ENCODE measurements around the gene MRFAP1L1. TPM values are rescaled to one million over a fixed set of nuclear protein-coding genes. Genes with fewer than 3 reads are reported as not detected.

MRFAP1L1 gene
- total and polyA plus RNA-seq, 4 donors, result 46.1 to 75.1 (median 56.3) TPM

DNA sequence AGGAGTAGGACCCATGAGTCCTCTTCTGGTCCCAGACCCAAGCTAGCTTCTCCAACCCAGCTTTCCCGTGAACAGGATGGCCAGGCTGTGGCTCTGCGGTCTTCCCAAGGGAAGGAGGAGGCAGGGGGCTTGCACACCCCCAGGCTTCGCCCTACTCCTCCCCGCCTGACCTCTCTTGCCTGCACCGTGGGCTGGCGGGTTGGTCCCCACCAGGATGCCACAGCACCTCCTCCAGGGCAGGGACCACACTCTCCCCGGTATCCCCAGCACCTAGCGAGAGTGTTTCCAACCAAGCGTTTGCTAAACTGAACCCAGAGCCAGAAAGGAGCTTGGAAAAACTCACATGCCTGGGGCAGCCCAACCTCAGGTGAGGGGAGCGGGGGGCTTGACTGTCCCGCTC is 25.0 kb downstream of the MRFAP1L1 start:
- 91 to 93% methylated on average over 11 of the region's 11 CpGs for WGBS, 2 donors
- H3K27me3 ChIP-seq (ENCODE audit: control insufficient read depth in 3 of 3, insufficient read depth in 3 of 3, low read length in 2 of 3), result no peaks in the 10 kb centered on the region
- H3K9ac ChIP-seq (ENCODE audit: insufficient read depth in 1 of 2, low read length in 2 of 2), result no peak overlapping the region
- DNase-seq (no peak), ATAC-seq (ENCODE audit: insufficient read depth, low FRiP score) (no peak)
- H3K9me3 ChIP-seq (ENCODE audit: control insufficient read depth in 4 of 4, insufficient read depth in 3 of 4, low read length in 3 of 4), result no peaks in the 10 kb centered on the region
- H3K4me3 ChIP-seq, result no peak overlapping the region
- TF ChIP-seq, protein P1, sequence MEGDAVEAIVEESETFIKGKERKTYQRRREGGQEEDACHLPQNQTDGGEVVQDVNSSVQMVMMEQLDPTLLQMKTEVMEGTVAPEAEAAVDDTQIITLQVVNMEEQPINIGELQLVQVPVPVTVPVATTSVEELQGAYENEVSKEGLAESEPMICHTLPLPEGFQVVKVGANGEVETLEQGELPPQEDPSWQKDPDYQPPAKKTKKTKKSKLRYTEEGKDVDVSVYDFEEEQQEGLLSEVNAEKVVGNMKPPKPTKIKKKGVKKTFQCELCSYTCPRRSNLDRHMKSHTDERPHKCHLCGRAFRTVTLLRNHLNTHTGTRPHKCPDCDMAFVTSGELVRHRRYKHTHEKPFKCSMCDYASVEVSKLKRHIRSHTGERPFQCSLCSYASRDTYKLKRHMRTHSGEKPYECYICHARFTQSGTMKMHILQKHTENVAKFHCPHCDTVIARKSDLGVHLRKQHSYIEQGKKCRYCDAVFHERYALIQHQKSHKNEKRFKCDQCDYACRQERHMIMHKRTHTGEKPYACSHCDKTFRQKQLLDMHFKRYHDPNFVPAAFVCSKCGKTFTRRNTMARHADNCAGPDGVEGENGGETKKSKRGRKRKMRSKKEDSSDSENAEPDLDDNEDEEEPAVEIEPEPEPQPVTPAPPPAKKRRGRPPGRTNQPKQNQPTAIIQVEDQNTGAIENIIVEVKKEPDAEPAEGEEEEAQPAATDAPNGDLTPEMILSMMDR (IDR thresholded peaks at IDR 0.05; ENCODE audit: control extremely low read depth, extremely low read depth), result no peak
- H3K27ac ChIP-seq (ENCODE audit: low read depth in 1 of 2, low read length in 1 of 2), result no peak overlapping the region
- H3K36me3 ChIP-seq (ENCODE audit: control insufficient read depth in 4 of 4, insufficient read depth in 4 of 4, low read length in 4 of 4), result peaks cover 0 to under 1% (median 0%) of the 10 kb centered on the region in 4 donors
- peaks cover 0 to 9% (median 2%) of the 10 kb centered on the region in 5 donors for H3K4me1 ChIP-seq (ENCODE audit: control insufficient read depth in 5 of 5, insufficient read depth in 5 of 5, low read length in 5 of 5)

DNA sequence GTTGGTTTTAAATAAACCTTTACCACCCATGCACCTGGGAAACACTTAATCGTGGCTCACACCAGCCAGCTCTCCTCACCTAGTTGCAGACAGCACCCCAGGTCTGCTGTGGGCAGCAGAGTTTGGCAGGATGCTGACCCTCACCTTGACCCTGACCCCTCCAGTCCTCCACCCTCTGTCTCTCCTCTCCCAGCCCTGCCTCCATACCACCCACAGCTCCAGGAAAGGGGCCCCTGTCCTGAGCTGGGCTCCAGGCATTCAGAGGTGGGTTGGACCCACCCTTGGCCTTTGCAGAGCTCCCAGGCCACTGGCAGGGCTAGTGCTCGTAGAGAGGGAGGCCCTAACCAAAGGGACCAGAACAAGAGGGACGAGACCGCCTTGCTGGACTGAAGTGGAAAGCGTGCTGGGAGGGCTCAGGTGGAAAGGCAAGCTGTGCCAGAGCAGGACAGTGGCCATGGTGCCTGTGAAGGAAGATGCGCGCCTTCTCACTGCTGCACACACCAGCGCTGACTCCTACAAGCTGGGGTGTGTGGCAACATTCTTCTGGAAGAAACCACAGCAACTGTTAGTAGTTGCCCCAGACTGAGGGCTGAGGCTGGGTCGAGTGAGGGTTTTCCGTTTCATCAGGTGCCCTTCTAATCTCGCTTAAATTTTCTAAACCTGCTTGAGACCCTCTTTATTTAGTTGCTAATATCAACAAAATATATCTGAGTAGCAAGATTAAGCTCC is 26.6 kb downstream of the MRFAP1L1 start:
- TF ChIP-seq, protein P1 (IDR thresholded peaks at IDR 0.05; ENCODE audit: control extremely low read depth, extremely low read depth), result no peak
- Histone ChIP-seq H3K36me3 (ENCODE audit: control insufficient read depth in 4 of 4, insufficient read depth in 4 of 4, low read length in 4 of 4) (peaks cover 0 to 4% (median 0%) of the 10 kb centered on the region in 4 donors), H3K9me3 (ENCODE audit: control insufficient read depth in 4 of 4, insufficient read depth in 3 of 4, low read length in 3 of 4) (no peaks in the 10 kb centered on the region), H3K27me3 (ENCODE audit: control insufficient read depth in 3 of 3, insufficient read depth in 3 of 3, low read length in 2 of 3) (no peaks in the 10 kb centered on the region), H3K4me1 (ENCODE audit: control insufficient read depth in 5 of 5, insufficient read depth in 5 of 5, low read length in 5 of 5) (no peaks in the 10 kb centered on the region), H3K4me3 (no peak overlapping the region), H3K9ac (ENCODE audit: insufficient read depth in 1 of 2, low read length in 2 of 2) (no peak overlapping the region), H3K27ac (ENCODE audit: low read depth in 1 of 2, low read length in 1 of 2) (no peak overlapping the region)
- ATAC-seq (ENCODE audit: insufficient read depth, low FRiP score), result no peak
- DNase-seq, result no peak
- WGBS, 2 donors, result 57 to 76% methylated on average over 11 of the region's 11 CpGs

DNA sequence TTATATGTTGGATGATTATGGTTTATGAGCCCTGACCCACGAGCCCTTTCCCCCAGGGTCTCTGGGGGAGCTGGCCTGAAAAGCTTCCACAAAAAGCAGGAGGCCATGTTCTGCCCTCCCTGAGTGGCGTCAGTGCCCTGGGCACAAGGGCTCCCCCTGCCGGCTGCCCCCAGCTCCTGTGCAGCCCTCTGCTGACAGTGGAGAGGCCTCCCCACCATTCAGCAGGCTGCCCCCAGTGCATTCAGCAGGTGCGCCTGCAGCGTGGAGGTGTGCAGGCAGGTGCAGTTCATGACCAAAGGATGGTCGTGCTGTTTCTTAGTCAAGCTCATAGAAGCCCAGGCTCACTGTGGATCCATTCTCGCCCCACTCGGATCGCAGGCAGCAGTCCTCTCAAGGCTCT is 28.5 kb downstream of the MRFAP1L1 start:
- no peak overlapping the region for H3K9ac ChIP-seq (ENCODE audit: insufficient read depth in 1 of 2, low read length in 2 of 2)
- H3K27ac ChIP-seq (ENCODE audit: low read depth in 1 of 2, low read length in 1 of 2), result no peak overlapping the region
- H3K9me3 ChIP-seq (ENCODE audit: control insufficient read depth in 4 of 4, insufficient read depth in 3 of 4, low read length in 3 of 4), result no peaks in the 10 kb centered on the region
- peaks cover 1 to 11% (median 6%) of the 10 kb centered on the region in 5 donors for H3K4me1 ChIP-seq (ENCODE audit: control insufficient read depth in 5 of 5, insufficient read depth in 5 of 5, low read length in 5 of 5)
- ATAC-seq (ENCODE audit: insufficient read depth, low FRiP score) (no peak), DNase-seq (no peak)
- TF ChIP-seq, protein P1 (IDR thresholded peaks at IDR 0.05; ENCODE audit: control extremely low read depth, extremely low read depth), result no peak
- no peaks in the 10 kb centered on the region for H3K27me3 ChIP-seq (ENCODE audit: control insufficient read depth in 3 of 3, insufficient read depth in 3 of 3, low read length in 2 of 3)
- H3K4me3 ChIP-seq, result no peak overlapping the region
- peaks cover 0 to 8% (median under 1%) of the 10 kb centered on the region in 4 donors for H3K36me3 ChIP-seq (ENCODE audit: control insufficient read depth in 4 of 4, insufficient read depth in 4 of 4, low read length in 4 of 4)
- 87 to 88% methylated on average over 9 of the region's 9 CpGs for WGBS, 2 donors

All from lung (tissue), 12 donors.